ENCODE measurements around the gene IL1A.

The IL1A gene

DNA sequence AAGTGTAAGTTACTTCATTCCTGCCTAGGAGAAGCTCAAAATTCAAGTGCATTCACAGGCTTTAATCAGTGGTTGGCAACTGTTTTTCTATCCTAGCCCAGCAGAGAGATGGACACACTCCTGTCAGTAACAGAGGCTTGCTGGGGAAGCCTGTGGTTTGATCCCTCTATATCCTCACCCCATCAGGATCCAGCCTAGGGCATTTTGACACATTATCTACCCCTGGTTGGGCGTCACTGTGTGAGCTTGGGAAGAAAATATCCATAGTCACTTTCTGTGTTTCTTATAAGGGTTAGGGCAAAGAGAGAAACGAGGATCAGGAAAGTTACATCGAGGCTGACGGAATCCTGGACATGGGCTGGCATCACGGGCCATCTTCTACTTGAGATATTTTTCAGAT lies 53.5 kb downstream of the IL1A start:
- no peak for FAIRE-seq
- DNase-seq (ENCODE audit: extremely low spot score, insufficient read length, low read depth): no peak

DNA sequence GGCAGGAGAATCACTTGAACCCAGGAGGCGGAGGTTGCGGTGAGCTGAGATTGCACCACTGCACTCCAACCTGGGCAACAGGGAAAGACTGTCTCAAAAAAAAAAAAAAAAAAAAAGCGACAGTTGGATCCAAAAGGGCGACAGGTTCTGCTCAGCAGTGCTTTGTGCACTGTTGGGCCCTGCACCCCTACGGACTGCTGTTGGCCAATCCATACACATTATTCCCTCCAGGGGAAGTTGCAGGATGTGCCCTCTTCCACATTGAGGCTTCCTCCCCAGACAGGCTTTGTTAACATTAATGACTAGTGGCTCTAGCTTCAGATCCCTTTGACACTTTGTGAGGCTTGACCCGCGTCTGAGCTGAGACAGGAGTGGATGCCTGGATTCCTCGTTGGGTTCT lies 54.1 kb downstream of the IL1A start:
- DNase-seq (ENCODE audit: extremely low spot score, insufficient read length, low read depth) (no peak), FAIRE-seq (no peak)

DNA sequence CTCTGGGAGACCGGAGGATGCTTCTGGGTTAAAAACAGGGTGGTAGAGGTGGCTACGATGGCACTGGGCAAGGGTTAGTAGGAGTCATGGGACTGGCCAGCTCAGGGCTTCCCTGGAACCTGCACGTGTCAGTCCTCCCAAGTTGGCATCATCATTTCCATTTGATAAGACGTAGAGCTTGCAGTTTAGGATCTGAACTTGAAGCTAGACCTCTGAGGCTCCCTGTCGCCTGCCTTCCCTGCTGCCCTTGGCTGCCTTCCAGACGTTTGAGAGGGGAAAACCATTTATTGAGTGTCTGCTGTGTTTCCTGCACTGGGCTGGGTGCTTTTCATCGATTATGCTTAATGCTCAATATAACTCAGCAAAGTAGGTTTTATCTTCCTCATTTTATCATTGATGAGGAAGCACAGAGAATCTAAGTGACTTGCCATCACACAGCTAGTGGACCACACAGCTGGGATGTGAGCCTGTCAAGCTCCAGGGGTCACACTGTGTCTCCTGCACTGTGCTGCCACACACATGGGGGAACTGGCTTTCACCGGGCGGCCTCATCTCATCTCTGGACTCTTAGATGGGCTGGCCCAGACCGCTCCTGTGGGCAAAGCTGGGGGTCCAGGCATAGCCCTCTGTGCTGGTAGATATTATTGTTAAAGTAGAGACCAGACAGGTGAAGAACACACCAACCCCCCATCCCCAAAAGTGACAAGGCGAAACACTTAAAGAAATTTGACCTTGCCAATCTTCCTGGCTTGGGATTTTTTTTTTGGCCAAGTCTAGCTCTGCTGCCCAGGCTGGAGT lies 55.7 kb downstream of the IL1A start:
- FAIRE-seq: no peak
- no peak for DNase-seq (ENCODE audit: extremely low spot score, insufficient read length, low read depth)

- no peak for FAIRE-seq
- DNase-seq (ENCODE audit: extremely low spot score, insufficient read length, low read depth): no peak
Observed at GRCh38 chr2:112728029-112728362, 56.3 kb downstream of the IL1A start.

DNA sequence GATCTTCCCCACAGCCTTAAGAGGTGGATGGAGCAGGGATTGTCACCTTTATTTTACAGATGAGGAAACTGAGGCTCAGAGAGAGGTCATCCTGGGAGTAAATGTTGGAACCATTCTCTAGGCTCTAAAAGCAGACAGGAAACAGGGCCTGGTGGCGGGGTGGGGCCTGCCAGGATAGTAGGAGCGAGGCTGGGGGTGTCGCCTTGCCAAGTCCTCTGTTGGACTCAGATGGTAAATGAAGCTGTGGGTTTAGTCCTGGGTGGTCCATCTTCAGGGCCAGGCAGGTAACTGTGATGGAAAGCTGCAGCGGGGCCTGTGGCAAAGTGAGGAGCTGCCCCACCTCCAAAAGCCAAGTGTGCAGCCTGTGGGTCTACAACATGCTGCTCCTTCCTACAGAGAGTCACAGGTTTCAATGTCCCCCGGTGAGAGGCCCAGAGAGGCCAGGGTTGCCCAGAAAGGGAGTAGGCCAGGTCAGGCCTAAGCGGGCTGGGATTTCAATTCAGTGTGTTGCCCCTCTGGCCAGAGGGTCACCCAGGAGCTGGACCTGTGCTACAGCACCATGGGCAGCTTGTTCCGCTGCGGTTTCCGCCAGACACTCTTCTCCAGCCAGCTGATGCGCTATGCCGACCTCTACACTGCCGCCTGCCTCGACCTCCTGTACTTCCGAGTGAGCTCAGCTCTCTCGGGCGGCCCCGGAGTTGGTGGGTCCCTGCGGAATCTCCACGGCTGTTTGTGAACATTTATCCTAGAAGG lies 56.8 kb downstream of the IL1A start:
- FAIRE-seq: no peak

DNA sequence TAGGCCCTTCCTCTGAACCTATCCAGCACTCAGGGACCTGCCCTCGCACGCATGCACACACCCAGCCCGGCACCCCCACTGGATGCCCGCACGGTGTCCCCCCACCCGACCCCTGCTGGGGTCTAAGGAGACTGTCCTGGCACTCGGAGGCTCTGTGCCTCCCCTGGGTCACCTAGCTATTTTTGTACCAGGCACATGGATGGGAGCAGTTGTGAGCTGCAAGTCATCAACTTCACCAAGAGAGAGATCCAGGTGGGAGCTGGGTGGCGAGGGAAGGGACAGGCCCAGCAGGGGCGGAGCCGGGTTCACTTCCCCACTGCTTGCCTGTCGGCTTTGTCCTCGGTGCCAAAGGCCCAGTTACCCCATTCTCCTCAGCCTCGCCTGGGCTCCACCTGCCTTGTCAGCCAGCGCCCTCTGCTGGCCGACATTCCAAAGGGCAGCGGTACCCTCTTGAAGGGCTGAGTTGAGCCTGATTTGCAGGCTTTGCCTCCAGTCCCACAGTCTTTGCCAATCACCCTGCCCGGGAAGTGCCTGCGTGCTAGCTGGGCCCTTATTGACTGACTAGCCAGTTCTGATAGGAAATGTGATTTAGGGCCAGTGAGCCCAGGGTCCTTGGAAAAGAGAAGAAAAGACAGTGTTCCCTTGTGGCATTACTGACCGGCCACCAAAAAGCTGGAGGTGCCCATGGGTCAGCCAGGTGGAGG lies 57.7 kb downstream of the IL1A start:
- peak; percentile 94 for FAIRE-seq

More for the DNA sequence above, 56.8 kb downstream of the IL1A start:
- DNase-seq (ENCODE audit: extremely low spot score, insufficient read length, low read depth): no peak

DNA sequence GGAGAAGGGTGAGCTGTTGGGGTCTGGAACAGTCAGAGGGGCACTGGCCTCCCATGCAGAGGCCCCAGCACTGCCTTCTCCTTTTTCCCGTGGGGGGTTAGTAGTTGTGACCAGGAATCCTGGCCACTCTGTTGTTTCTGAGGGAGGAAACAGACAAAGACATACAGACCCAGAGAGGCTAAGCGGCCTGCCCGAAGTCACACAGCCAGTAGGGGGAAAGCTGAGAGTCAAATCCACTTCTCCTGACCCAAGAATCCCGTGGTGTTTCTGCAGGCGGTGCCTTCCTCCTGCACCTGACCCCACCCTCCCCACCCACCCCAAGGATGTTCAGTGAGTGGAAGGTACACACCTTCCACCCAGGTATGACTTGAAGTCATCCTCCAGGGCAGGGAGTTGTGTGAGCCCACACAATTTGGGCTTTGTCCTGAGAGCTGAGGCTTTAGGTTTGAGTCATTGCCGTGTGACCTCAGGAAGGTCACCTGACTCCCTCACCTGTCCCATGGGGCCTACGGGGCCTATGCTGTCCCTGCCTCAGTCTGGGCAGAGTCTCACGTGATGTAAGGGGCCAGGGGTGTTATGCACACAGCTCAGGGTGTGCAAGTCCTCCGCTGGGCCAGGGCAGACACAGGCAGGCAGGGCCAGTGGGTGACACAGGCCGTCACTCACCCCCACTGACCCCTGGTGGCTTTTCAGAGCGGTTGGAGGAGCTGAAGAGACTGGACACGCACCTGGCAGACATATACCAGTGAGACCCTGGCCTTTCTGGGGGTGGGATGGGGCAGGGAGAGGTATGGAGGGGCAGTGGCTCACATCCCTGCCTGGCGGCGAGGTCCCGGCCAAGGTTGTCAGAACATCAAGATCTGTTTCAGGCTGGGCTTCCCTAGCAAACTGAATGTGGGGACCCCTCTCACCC lies 58.5 kb downstream of the IL1A start:
- FAIRE-seq: peak; percentile 48
- DNase-seq (ENCODE audit: extremely low spot score, insufficient read length, low read depth): no peak

More for the DNA sequence above, 57.7 kb downstream of the IL1A start:
- DNase-seq (ENCODE audit: extremely low spot score, insufficient read length, low read depth): peak; percentile 88

GRCh38 chr2:112724591-112725525 lies 59.4 kb downstream of the IL1A start:
- FAIRE-seq (no peak), DNase-seq (ENCODE audit: extremely low spot score, insufficient read length, low read depth) (no peak)

DNA sequence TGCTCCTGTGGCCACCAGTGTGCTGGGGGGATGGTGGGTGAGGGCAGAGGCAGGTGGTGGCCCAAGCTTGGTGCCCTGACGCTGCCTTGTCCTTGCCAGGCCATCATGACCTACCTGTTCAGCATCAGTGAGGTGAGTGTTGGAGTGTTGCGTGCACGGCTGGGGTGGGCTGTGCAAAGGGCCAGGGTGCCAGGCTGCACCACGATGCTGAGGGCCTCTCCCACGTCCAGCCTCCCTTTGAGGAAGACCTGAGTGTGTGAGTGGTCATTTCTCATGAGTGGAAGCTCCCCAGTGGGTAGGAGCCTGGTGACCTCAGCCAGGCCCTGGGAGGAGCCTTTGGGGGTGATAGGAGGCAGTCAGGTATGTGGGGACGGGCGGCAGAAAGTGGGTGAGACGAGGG lies 60.3 kb downstream of the IL1A start:
- DNase-seq (ENCODE audit: extremely low spot score, insufficient read length, low read depth): no peak
- FAIRE-seq: no peak

All from GM18507 (cell line).